Measurements from ENCODE around the gene PHLDB2. TPM values are rescaled to one million over a fixed set of nuclear protein-coding genes. Genes with fewer than 3 reads are reported as not detected.

The PHLDB2 gene
- total and polyA plus RNA-seq, 2 donors (not counting 1 experiment from before 2014, with no cell fraction given) = 33.8 to 47.9 TPM

DNA sequence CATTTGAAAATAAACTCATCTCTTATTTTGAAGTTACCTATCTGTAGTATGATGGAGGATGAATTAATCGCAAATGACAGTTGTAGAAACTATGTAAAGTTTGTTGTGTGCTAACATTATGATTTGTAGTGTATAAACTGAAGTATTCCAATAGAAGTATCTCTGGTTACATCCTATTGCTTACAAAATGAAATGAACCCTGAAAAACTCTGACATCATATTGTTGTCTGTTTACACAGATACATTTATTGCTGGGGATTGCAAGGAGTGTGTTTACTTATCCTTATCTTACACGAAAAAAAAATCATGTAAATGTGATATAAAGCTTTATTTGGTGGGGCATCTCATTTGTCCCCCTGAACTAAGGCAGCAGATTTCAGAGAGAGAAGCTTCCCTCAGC, 117.2 kb downstream of the PHLDB2 start:
- no peak for TF ChIP-seq EZH2 (IDR thresholded peaks at IDR 0.05; ENCODE audit: low read length, missing control alignments)
- TF ChIP-seq, protein P1, sequence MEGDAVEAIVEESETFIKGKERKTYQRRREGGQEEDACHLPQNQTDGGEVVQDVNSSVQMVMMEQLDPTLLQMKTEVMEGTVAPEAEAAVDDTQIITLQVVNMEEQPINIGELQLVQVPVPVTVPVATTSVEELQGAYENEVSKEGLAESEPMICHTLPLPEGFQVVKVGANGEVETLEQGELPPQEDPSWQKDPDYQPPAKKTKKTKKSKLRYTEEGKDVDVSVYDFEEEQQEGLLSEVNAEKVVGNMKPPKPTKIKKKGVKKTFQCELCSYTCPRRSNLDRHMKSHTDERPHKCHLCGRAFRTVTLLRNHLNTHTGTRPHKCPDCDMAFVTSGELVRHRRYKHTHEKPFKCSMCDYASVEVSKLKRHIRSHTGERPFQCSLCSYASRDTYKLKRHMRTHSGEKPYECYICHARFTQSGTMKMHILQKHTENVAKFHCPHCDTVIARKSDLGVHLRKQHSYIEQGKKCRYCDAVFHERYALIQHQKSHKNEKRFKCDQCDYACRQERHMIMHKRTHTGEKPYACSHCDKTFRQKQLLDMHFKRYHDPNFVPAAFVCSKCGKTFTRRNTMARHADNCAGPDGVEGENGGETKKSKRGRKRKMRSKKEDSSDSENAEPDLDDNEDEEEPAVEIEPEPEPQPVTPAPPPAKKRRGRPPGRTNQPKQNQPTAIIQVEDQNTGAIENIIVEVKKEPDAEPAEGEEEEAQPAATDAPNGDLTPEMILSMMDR (conservative IDR thresholded peaks at IDR 0.05 in 1 of 2, IDR thresholded peaks at IDR 0.05 in 1 of 2; ENCODE audit: low read depth in 1 of 2, low read length in 2 of 2) = no peak
- no peak overlapping the region for H3K27ac ChIP-seq (ENCODE audit: insufficient read depth, low read length)
- peaks cover 15% of the 10 kb centered on the region for H3K79me2 ChIP-seq (ENCODE audit: control insufficient read depth, insufficient read depth, low read length)
- no peak overlapping the region for H2AFZ ChIP-seq (ENCODE audit: low read length)
- H3K4me3 ChIP-seq (replicated peaks in 1 of 4; ENCODE audit: control extremely low read depth in 1 of 4, insufficient read depth in 1 of 4, low read depth in 3 of 4, low read length in 4 of 4) = no peak overlapping the region
- no peak for DNase-seq (ENCODE audit: low read depth in 2 of 2)
- H3K4me1 ChIP-seq (ENCODE audit: control insufficient read depth, extremely low read depth, insufficient read depth, low read length) = no peaks in the 10 kb centered on the region
- no peaks in the 10 kb centered on the region for H3K27me3 ChIP-seq (ENCODE audit: control insufficient read depth, insufficient read depth, low read length)
- H4K20me1 ChIP-seq (ENCODE audit: control insufficient read depth, extremely low read depth, insufficient read depth, low read length) = no peaks in the 10 kb centered on the region
- no peak overlapping the region for H3K4me2 ChIP-seq (ENCODE audit: extremely low read depth, insufficient read depth, low read length)
- no peak overlapping the region for H3K9ac ChIP-seq (ENCODE audit: insufficient read depth, low read length)
- no peaks in the 10 kb centered on the region for H3K9me3 ChIP-seq (ENCODE audit: control insufficient read depth, insufficient read depth, low read depth, low read length)
- no peaks in the 10 kb centered on the region for H3K36me3 ChIP-seq (ENCODE audit: control insufficient read depth, insufficient read depth, low read length)

- Histone ChIP-seq H3K36me3 (ENCODE audit: control insufficient read depth, insufficient read depth, low read length) (no peaks in the 10 kb centered on the region), H3K4me1 (ENCODE audit: control insufficient read depth, extremely low read depth, insufficient read depth, low read length) (no peaks in the 10 kb centered on the region), H3K79me2 (ENCODE audit: control insufficient read depth, insufficient read depth, low read length) (peaks cover 23% of the 10 kb centered on the region), H2AFZ (ENCODE audit: low read length) (peak within 1 kb of the TSS; percentile 98), H3K4me3 (replicated peaks in 1 of 4; ENCODE audit: control extremely low read depth in 1 of 4, insufficient read depth in 1 of 4, low read depth in 3 of 4, low read length in 4 of 4) (peak within 1 kb of the TSS; percentile 63 to 89 (median 80)), H4K20me1 (ENCODE audit: control insufficient read depth, extremely low read depth, insufficient read depth, low read length) (no peaks in the 10 kb centered on the region), H3K27me3 (ENCODE audit: control insufficient read depth, insufficient read depth, low read length) (no peaks in the 10 kb centered on the region), H3K9ac (ENCODE audit: insufficient read depth, low read length) (peak within 1 kb of the TSS; percentile 33), H3K9me3 (ENCODE audit: control insufficient read depth, insufficient read depth, low read depth, low read length) (no peaks in the 10 kb centered on the region), H3K27ac (ENCODE audit: insufficient read depth, low read length) (peak within 1 kb of the TSS; percentile 42), H3K4me2 (ENCODE audit: extremely low read depth, insufficient read depth, low read length) (peak within 1 kb of the TSS; percentile 90)
- DNase-seq (ENCODE audit: low read depth in 2 of 2) = peak; percentile 97 to 98
- no peak for TF ChIP-seq EZH2 (IDR thresholded peaks at IDR 0.05; ENCODE audit: low read length, missing control alignments)
- TF ChIP-seq, protein P1 (conservative IDR thresholded peaks at IDR 0.05 in 1 of 2, IDR thresholded peaks at IDR 0.05 in 1 of 2; ENCODE audit: low read depth in 1 of 2, low read length in 2 of 2) = no peak
Observed at GRCh38 chr3:111978583-111979433, 119.7 kb downstream of the PHLDB2 start, which contains the start of gene ABHD10. ABHD10 (plus strand) TSS chr3:111979026; CDS start chr3:111979062, 36 bp downstream.

GRCh38 chr3:111979434-111980038, 120.5 kb downstream of the PHLDB2 start:
- Histone ChIP-seq H3K79me2 (ENCODE audit: control insufficient read depth, insufficient read depth, low read length) (peaks cover 23% of the 10 kb centered on the region), H4K20me1 (ENCODE audit: control insufficient read depth, extremely low read depth, insufficient read depth, low read length) (no peaks in the 10 kb centered on the region), H2AFZ (ENCODE audit: low read length) (peak overlapping the region; percentile 93), H3K27ac (ENCODE audit: insufficient read depth, low read length) (peak overlapping the region; percentile 42), H3K4me3 (replicated peaks in 1 of 4; ENCODE audit: control extremely low read depth in 1 of 4, insufficient read depth in 1 of 4, low read depth in 3 of 4, low read length in 4 of 4) (peak overlapping the region; percentile 63 to 89 (median 80)), H3K4me1 (ENCODE audit: control insufficient read depth, extremely low read depth, insufficient read depth, low read length) (no peaks in the 10 kb centered on the region), H3K27me3 (ENCODE audit: control insufficient read depth, insufficient read depth, low read length) (no peaks in the 10 kb centered on the region), H3K36me3 (ENCODE audit: control insufficient read depth, insufficient read depth, low read length) (no peaks in the 10 kb centered on the region), H3K9me3 (ENCODE audit: control insufficient read depth, insufficient read depth, low read depth, low read length) (no peaks in the 10 kb centered on the region), H3K9ac (ENCODE audit: insufficient read depth, low read length) (peak overlapping the region; percentile 33), H3K4me2 (ENCODE audit: extremely low read depth, insufficient read depth, low read length) (peak overlapping the region; percentile 74)
- TF ChIP-seq, protein P1 (conservative IDR thresholded peaks at IDR 0.05 in 1 of 2, IDR thresholded peaks at IDR 0.05 in 1 of 2; ENCODE audit: low read depth in 1 of 2, low read length in 2 of 2) = no peak
- no peak for TF ChIP-seq EZH2 (IDR thresholded peaks at IDR 0.05; ENCODE audit: low read length, missing control alignments)
- peak; percentile 28 to 44 for DNase-seq (ENCODE audit: low read depth in 2 of 2)
